Activated CD4-positive, CD25-positive, alpha-beta regulatory T cell treated with anti-CD3 and anti-CD28 coated beads, Interleukin-2, amount 50 U/mL, for 72 hours (primary cell): ENCODE results near the gene RNF208.

ENCODE experiments used
- DNase-seq: peaks from one replicate; pipeline ENCODE4 v3.0.0; 2021

RNF208 gene

GRCh38 chr9:137189297-137190295 lies 32.4 kb downstream of the RNF208 start:
- DNase-seq = no peak

GRCh38 chr9:137188490-137189296 lies 33.3 kb downstream of the RNF208 start, which contains the start of the genes ANAPC2 and SSNA1:
ANAPC2 (minus strand) TSS chr9:137188560; CDS start chr9:137188532, 28 bp downstream.
SSNA1 (plus strand) TSS chr9:137188676; CDS start chr9:137188727, 51 bp downstream.
- DNase-seq = peak; percentile 96

- no peak for DNase-seq
These were observed 34.0 kb downstream of the RNF208 start for GRCh38 chr9:137188086-137188489.

GRCh38 chr9:137187386-137187785 lies 34.7 kb downstream of the RNF208 start:
- DNase-seq = no peak

GRCh38 chr9:137186385-137186784 lies 35.7 kb downstream of the RNF208 start:
- no peak for DNase-seq

GRCh38 chr9:137185921-137186320 lies 36.1 kb downstream of the RNF208 start:
- no peak for DNase-seq

GRCh38 chr9:137184881-137185660 lies 37.0 kb downstream of the RNF208 start:
- no peak for DNase-seq

GRCh38 chr9:137183980-137184595 lies 38.0 kb downstream of the RNF208 start:
- no peak for DNase-seq

GRCh38 chr9:137182836-137183235 lies 39.2 kb downstream of the RNF208 start:
- DNase-seq = no peak

- no peak for DNase-seq
These were observed 40.4 kb downstream of the RNF208 start for GRCh38 chr9:137181680-137182079.

GRCh38 chr9:137180491-137180890 lies 41.5 kb downstream of the RNF208 start:
- no peak for DNase-seq

- DNase-seq = no peak
These were observed 42.3 kb downstream of the RNF208 start for GRCh38 chr9:137179761-137180160.

GRCh38 chr9:137178939-137179630 lies 43.0 kb downstream of the RNF208 start:
- DNase-seq = no peak

GRCh38 chr9:137178201-137178938 lies 43.7 kb downstream of the RNF208 start:
- no peak for DNase-seq

GRCh38 chr9:137176302-137177182 lies 45.5 kb downstream of the RNF208 start:
- DNase-seq = no peak

GRCh38 chr9:137175345-137175961 lies 46.6 kb downstream of the RNF208 start:
- no peak for DNase-seq

- no peak for DNase-seq
These were observed 47.2 kb downstream of the RNF208 start for GRCh38 chr9:137174722-137175293.

GRCh38 chr9:137173796-137174664 lies 48.0 kb downstream of the RNF208 start:
- no peak for DNase-seq
